ENCODE measurements around the gene AZGP1.
"Not testable (repeated sequence)": the region's sequence is repeated elsewhere in the genome, so short reads cannot be mapped to it uniquely, and the experiment has no call there.

DNA sequence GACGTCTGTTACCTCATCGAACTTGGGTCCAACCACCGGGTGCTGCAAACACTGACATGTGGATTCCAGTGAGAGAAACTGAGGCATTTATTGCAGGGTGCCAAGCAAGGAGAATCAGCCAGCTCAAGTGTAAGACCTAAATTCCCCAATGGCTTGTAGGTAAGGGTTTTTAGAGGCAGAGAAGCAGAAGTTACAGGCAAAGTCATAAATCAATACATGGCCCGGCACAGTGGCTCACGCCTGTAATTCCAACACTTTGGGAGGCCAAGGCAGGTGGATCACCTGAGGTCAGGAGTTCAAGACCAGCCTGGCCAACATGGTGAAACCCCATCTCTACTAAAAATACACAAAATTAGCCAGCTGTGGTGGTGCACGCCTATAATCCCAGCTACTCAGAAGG lies 15.7 kb upstream of the AZGP1 start:
- TF ChIP-seq, protein P1, sequence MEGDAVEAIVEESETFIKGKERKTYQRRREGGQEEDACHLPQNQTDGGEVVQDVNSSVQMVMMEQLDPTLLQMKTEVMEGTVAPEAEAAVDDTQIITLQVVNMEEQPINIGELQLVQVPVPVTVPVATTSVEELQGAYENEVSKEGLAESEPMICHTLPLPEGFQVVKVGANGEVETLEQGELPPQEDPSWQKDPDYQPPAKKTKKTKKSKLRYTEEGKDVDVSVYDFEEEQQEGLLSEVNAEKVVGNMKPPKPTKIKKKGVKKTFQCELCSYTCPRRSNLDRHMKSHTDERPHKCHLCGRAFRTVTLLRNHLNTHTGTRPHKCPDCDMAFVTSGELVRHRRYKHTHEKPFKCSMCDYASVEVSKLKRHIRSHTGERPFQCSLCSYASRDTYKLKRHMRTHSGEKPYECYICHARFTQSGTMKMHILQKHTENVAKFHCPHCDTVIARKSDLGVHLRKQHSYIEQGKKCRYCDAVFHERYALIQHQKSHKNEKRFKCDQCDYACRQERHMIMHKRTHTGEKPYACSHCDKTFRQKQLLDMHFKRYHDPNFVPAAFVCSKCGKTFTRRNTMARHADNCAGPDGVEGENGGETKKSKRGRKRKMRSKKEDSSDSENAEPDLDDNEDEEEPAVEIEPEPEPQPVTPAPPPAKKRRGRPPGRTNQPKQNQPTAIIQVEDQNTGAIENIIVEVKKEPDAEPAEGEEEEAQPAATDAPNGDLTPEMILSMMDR (IDR thresholded peaks at IDR 0.05): not testable (repeated sequence)
- not testable (repeated sequence) for TF ChIP-seq POLR2AphosphoS5 (IDR thresholded peaks at IDR 0.05)
